Measurements from ENCODE around the gene NUTM2E. TPM values are rescaled to one million over a fixed set of nuclear protein-coding genes. Genes with fewer than 3 reads are reported as not detected.
"Not testable (repeated sequence)": the region's sequence is repeated elsewhere in the genome, so short reads cannot be mapped to it uniquely, and the experiment has no call there.

NUTM2E gene
- total and polyA plus RNA-seq, 9 of the 15 experiments (the other 6 are each of a cell fraction or from before 2014, with no cell fraction given), result 0.05 to 0.18 (median 0.08) TPM; not detected in 4

DNA sequence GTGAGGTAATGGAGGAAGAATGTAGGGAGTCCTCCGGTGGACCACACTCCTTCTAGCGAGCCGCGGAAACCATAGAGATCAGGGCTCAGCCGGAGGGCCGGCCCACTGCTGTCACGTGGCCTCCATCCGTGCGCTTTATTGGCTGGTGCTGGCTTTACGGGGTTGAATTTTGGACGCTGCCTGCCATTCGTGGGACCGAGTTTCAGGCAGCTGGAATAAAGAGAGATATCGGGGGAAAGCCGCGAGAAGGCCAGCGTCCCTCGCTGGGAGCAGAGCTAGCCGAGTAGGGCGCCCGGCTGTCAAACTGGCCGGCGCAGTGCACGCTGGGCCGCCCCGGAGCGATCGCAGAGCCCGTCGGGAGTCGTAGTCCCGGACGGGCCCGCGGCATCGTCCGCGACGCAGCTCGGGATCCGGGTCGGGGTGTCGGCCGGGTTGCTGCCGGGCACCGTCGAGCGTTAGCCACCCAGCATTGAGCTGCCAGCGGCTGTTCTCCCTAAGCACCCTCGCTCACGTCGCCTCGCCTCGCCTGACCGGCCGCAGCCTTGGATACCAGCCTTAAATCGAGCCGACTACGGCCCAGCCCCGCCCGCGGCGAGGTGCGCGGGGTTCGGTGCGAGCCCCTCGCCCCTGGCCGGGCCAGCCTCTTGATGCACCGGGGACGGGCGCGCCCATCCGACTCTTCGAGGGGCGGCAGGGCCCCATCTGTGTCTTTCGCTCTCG lies at the start of gene NUTM2E (continued):
- peak; percentile 15 to 49; a peak in 1 of 4 replicates for TF ChIP-seq MAZ (CRISPR knock-in tag; conservative IDR thresholded peaks at IDR 0.05 in 1 of 2, IDR thresholded peaks at IDR 0.05 in 1 of 2)
- peak; percentile 56; the same call in 1 of the 2 replicates for TF ChIP-seq SNIP1 (IDR thresholded peaks at IDR 0.05; ENCODE audit: low read depth)
- TF ChIP-seq ZBTB7A (IDR thresholded peaks at IDR 0.05; ENCODE audit: borderline replicate concordance, control insufficient read depth, low read depth, low read length), result peak; percentile 39; the same call in 1 of the 2 replicates
- peak; percentile 66; the same call in 1 of the 2 replicates for TF ChIP-seq ATF7 (IDR thresholded peaks at IDR 0.05)
- peak; percentile 40; the same call in 1 of the 2 replicates for TF ChIP-seq RFX1 (IDR thresholded peaks at IDR 0.05)
- peak; percentile 51; the same call in 1 of the 2 replicates for TF ChIP-seq CHD2 (IDR thresholded peaks at IDR 0.05; ENCODE audit: low read depth, low read length)
- TF ChIP-seq, protein P1, sequence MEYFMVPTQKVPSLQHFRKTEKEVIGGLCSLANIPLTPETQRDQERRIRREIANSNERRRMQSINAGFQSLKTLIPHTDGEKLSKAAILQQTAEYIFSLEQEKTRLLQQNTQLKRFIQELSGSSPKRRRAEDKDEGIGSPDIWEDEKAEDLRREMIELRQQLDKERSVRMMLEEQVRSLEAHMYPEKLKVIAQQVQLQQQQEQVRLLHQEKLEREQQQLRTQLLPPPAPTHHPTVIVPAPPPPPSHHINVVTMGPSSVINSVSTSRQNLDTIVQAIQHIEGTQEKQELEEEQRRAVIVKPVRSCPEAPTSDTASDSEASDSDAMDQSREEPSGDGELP (CRISPR knock-in tag; IDR thresholded peaks at IDR 0.05; ENCODE audit: borderline replicate concordance), result peak; percentile 62; the same call in 1 of the 2 replicates
- TF ChIP-seq NRF1 (conservative IDR thresholded peaks at IDR 0.05 in 1 of 2, IDR thresholded peaks at IDR 0.05 in 1 of 2), result peak; percentile 39 to 57
- peak; percentile 39; the same call in 1 of the 2 replicates for TF ChIP-seq CBFA2T2 (conservative IDR thresholded peaks at IDR 0.05)
- TF ChIP-seq, protein P2, sequence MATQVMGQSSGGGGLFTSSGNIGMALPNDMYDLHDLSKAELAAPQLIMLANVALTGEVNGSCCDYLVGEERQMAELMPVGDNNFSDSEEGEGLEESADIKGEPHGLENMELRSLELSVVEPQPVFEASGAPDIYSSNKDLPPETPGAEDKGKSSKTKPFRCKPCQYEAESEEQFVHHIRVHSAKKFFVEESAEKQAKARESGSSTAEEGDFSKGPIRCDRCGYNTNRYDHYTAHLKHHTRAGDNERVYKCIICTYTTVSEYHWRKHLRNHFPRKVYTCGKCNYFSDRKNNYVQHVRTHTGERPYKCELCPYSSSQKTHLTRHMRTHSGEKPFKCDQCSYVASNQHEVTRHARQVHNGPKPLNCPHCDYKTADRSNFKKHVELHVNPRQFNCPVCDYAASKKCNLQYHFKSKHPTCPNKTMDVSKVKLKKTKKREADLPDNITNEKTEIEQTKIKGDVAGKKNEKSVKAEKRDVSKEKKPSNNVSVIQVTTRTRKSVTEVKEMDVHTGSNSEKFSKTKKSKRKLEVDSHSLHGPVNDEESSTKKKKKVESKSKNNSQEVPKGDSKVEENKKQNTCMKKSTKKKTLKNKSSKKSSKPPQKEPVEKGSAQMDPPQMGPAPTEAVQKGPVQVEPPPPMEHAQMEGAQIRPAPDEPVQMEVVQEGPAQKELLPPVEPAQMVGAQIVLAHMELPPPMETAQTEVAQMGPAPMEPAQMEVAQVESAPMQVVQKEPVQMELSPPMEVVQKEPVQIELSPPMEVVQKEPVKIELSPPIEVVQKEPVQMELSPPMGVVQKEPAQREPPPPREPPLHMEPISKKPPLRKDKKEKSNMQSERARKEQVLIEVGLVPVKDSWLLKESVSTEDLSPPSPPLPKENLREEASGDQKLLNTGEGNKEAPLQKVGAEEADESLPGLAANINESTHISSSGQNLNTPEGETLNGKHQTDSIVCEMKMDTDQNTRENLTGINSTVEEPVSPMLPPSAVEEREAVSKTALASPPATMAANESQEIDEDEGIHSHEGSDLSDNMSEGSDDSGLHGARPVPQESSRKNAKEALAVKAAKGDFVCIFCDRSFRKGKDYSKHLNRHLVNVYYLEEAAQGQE (IDR thresholded peaks at IDR 0.05; ENCODE audit: borderline replicate concordance), result peak; percentile 36; the same call in 1 of the 2 replicates
- TF ChIP-seq, protein P2 (CRISPR knock-in tag; IDR thresholded peaks at IDR 0.05; ENCODE audit: low read depth), result not testable (repeated sequence)
- TF ChIP-seq HCFC1 (IDR thresholded peaks at IDR 0.05; ENCODE audit: low read depth, low read length), result peak; percentile 78
- TF ChIP-seq CXXC5 (CRISPR knock-in tag; IDR thresholded peaks at IDR 0.05), result peak; percentile 35; the same call in 1 of the 2 replicates
- peak; percentile 54 for TF ChIP-seq RBBP5 (IDR thresholded peaks at IDR 0.05; ENCODE audit: borderline replicate concordance, insufficient read depth, low read length, poor library complexity, severe bottlenecking)
- TF ChIP-seq, protein P3, sequence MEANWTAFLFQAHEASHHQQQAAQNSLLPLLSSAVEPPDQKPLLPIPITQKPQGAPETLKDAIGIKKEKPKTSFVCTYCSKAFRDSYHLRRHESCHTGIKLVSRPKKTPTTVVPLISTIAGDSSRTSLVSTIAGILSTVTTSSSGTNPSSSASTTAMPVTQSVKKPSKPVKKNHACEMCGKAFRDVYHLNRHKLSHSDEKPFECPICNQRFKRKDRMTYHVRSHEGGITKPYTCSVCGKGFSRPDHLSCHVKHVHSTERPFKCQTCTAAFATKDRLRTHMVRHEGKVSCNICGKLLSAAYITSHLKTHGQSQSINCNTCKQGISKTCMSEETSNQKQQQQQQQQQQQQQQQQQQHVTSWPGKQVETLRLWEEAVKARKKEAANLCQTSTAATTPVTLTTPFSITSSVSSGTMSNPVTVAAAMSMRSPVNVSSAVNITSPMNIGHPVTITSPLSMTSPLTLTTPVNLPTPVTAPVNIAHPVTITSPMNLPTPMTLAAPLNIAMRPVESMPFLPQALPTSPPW (CRISPR knock-in tag; IDR thresholded peaks at IDR 0.05), result 0 out of 2 replicates have a peak, but pooled peaks have one; percentile 14

Measured in K562 (cell line).